H9 (cell line): ENCODE results near the gene ARHGAP27. TPM values are rescaled to one million over a fixed set of nuclear protein-coding genes. Genes with fewer than 3 reads are reported as not detected.

Experiments used
- DNase-seq: peaks from one replicate; pipeline ENCODE4 v3.0.0-alpha.2; 2017
- H2AFZ ChIP-seq: one replicate; pipeline ENCODE4 v1.6.1; 2013; ENCODE audit warnings: mild to moderate bottlenecking, low read length, control low read depth, moderate library complexity
- H2AK5ac ChIP-seq: 2 replicates; pipeline ENCODE4 v1.6.1; 2013; ENCODE audit warnings: low read length, control low read depth, mixed read lengths; ENCODE audit not compliant: insufficient read length
- H2BK120ac ChIP-seq: one replicate; pipeline ENCODE4 v1.6.1; 2013; ENCODE audit warnings: low read depth, mild to moderate bottlenecking, low read length, control low read depth, inconsistent platforms; ENCODE audit not compliant: poor library complexity, severe bottlenecking
- H2BK12ac ChIP-seq: 2 replicates; pipeline ENCODE4 v1.6.1; 2013; ENCODE audit warnings: low read length, control low read depth, mixed read lengths, low read depth; ENCODE audit not compliant: insufficient read length
- H2BK15ac ChIP-seq: 2 replicates; pipeline ENCODE4 v1.6.1; 2013; ENCODE audit warnings: low read depth, low read length, control low read depth
- H2BK20ac ChIP-seq: one replicate; pipeline ENCODE4 v1.6.1; 2013; ENCODE audit warnings: low read depth, mild to moderate bottlenecking, low read length, control low read depth, inconsistent platforms; ENCODE audit not compliant: poor library complexity, severe bottlenecking
- H2BK5ac ChIP-seq: 2 replicates; pipeline ENCODE4 v1.6.1; 2013; ENCODE audit warnings: low read length, control low read depth, mixed read lengths; ENCODE audit not compliant: insufficient read length
- H3K14ac ChIP-seq: 2 replicates; pipeline ENCODE4 v1.6.1; 2013; ENCODE audit warnings: low read length, control low read depth; ENCODE audit not compliant: insufficient read depth
- H3K18ac ChIP-seq: 2 replicates; pipeline ENCODE4 v1.6.1; 2013; ENCODE audit warnings: low read depth, mild to moderate bottlenecking, mixed read lengths, low read length, control low read depth; ENCODE audit not compliant: insufficient read length
- H3K23ac ChIP-seq: 2 replicates; pipeline ENCODE4 v1.6.1; 2013; ENCODE audit warnings: low read length, control low read depth, mixed read lengths, low read depth; ENCODE audit not compliant: insufficient read length
- H3K23me2 ChIP-seq: 2 replicates; pipeline ENCODE4 v1.6.1; 2013; ENCODE audit warnings: low read depth, mild to moderate bottlenecking, mixed read lengths, low read length, control low read depth; ENCODE audit not compliant: insufficient read length, poor library complexity, severe bottlenecking
- H3K27ac ChIP-seq: 2 replicates; pipeline ENCODE4 v1.5.1; 2013; ENCODE audit warnings: low read length, control low read depth, mixed read lengths, low read depth; ENCODE audit not compliant: insufficient read length
- H3K27me3 ChIP-seq: 2 replicates; pipeline ENCODE4 v1.6.1; 2013; ENCODE audit warnings: low read length, control low read depth, inconsistent platforms; ENCODE audit not compliant: insufficient read depth
- H3K4ac ChIP-seq: 2 replicates; pipeline ENCODE4 v1.6.1; 2013; ENCODE audit warnings: low read depth, mild to moderate bottlenecking, control low read depth, inconsistent platforms, low read length, moderate library complexity
- H3K4me1 ChIP-seq: 2 replicates; pipeline ENCODE4 v1.6.1; 2013; ENCODE audit warnings: low read length, control low read depth, inconsistent platforms; ENCODE audit not compliant: insufficient read depth
- H3K4me2 ChIP-seq: 2 replicates; pipeline ENCODE4 v1.6.1; 2013; ENCODE audit warnings: low read length, control low read depth, mixed read lengths; ENCODE audit not compliant: insufficient read length, insufficient read depth
- H3K56ac ChIP-seq: 2 replicates; pipeline ENCODE4 v1.6.1; 2013; ENCODE audit warnings: low read depth, mild to moderate bottlenecking, mixed read lengths, low read length, control low read depth; ENCODE audit not compliant: insufficient read length
- H3K79me1 ChIP-seq: 2 replicates; pipeline ENCODE4 v1.6.1; 2013; ENCODE audit warnings: low read depth, mild to moderate bottlenecking, moderate library complexity, low read length, control low read depth, inconsistent platforms; ENCODE audit not compliant: insufficient read depth, poor library complexity, severe bottlenecking
- H3K79me2 ChIP-seq: 2 replicates; pipeline ENCODE4 v1.6.1; 2013; ENCODE audit warnings: low read length, control low read depth, inconsistent platforms; ENCODE audit not compliant: insufficient read depth
- H3K9ac ChIP-seq: 2 replicates; pipeline ENCODE4 v1.6.1; 2013; ENCODE audit warnings: low read length, control low read depth, mixed read lengths; ENCODE audit not compliant: insufficient read length; ENCODE audit errors: extremely low read depth
- H3K9me3 ChIP-seq: one replicate; pipeline ENCODE4 v1.6.1; 2013; ENCODE audit warnings: low read depth, low read length, inconsistent platforms; ENCODE audit not compliant: control insufficient read depth
- H3T11ph ChIP-seq: one replicate; pipeline ENCODE4 v1.6.1; 2013; ENCODE audit warnings: mild to moderate bottlenecking, low read length, control low read depth, inconsistent platforms
- H4K20me1 ChIP-seq: one replicate; pipeline ENCODE4 v1.6.1; 2013; ENCODE audit not compliant: control insufficient read depth, insufficient read length, insufficient read depth
- H4K5ac ChIP-seq: 2 replicates; pipeline ENCODE4 v1.6.1; 2013; ENCODE audit warnings: low read depth, mild to moderate bottlenecking, mixed read lengths, low read length, control low read depth; ENCODE audit not compliant: insufficient read length
- H4K8ac ChIP-seq: replicated peaks from 2 replicates; pipeline ENCODE4 v1.6.1; 2013; ENCODE audit warnings: low read length, control low read depth, mixed read lengths, low read depth; ENCODE audit not compliant: insufficient read length
- H4K91ac ChIP-seq: 2 replicates; pipeline ENCODE4 v1.6.1; 2013; ENCODE audit warnings: low read depth, mild to moderate bottlenecking, moderate library complexity, mixed read lengths, low read length, control low read depth; ENCODE audit not compliant: insufficient read length
- H3K27ac Mint-ChIP-seq, 3 experiments: 2 replicates in 2 of 3; 3 replicates in 1 of 3; pipeline ENCODE4 v1.8.0; 2020 to 2021; ENCODE audit warnings: mixed read lengths in 3 of 3, mild to moderate bottlenecking in 1 of 3, moderate library complexity in 1 of 3
- H3K27me3 Mint-ChIP-seq: 2 replicates; pipeline ENCODE4 v1.8.0; 2021; ENCODE audit warnings: low read depth, mild to moderate bottlenecking, moderate library complexity, mixed read lengths
- H3K36me3 Mint-ChIP-seq, 3 experiments: 2 replicates in 2 of 3; 3 replicates in 1 of 3; pipeline ENCODE4 v1.8.0; 2020 to 2021; ENCODE audit warnings: low read depth in 3 of 3, mixed read lengths in 3 of 3; ENCODE audit not compliant: insufficient read depth in 1 of 3
- H3K4me1 Mint-ChIP-seq, 2 experiments: 2 replicates each; pipeline ENCODE4 v1.8.0; 2020; ENCODE audit warnings: mixed read lengths in 2 of 2
- H3K4me3 Mint-ChIP-seq, 2 experiments: 2 replicates in 1 of 2; 3 replicates in 1 of 2; pipeline ENCODE4 v1.8.0; 2020 to 2021; ENCODE audit warnings: mild to moderate bottlenecking in 2 of 2, mixed read lengths in 2 of 2, moderate library complexity in 1 of 2
- H3K9me3 Mint-ChIP-seq, 2 experiments: 2 replicates in 1 of 2; 3 replicates in 1 of 2; pipeline ENCODE4 v1.8.0; 2020; ENCODE audit warnings: mild to moderate bottlenecking in 2 of 2, mixed read lengths in 2 of 2, moderate library complexity in 1 of 2
- CTCF ChIP-seq: fragments of 200-600 bp; sonication (generic); conservative IDR thresholded peaks from 3 replicates; pipeline ENCODE4 v1.8.0; 2021; ENCODE audit warnings: antibody characterized with exemption, mild to moderate bottlenecking
- WGBS: extraction: QIAGEN DNeasy Blood & Tissue Kit; methylation state at CpG from one replicate; pipeline ENCODE4 v1.1.7; 2013; ENCODE audit warnings: missing lambda C conversion rate, low lambda C conversion rate, mixed read lengths; ENCODE audit not compliant: insufficient read length; ENCODE audit errors: extremely low coverage; 5-methylcytosine and 5-hydroxymethylcytosine counted together
- total RNA-seq: library from RNA; stranded (reverse); gene quantifications from 2 replicates; pipeline ENCODE4 v1.2.1, GENCODE V29; 2021

The ARHGAP27 gene
- total RNA-seq, 1 experiment from 2014 or later = 9.9 TPM

- H3K14ac ChIP-seq = no peak overlapping the region
- DNase-seq = no peak
- no peaks in the 10 kb centered on the region for H3K9me3 ChIP-seq
- WGBS = no CpG with 5 or more reads among the region's 6 CpGs
- Mint-ChIP-seq H3K9me3 (0 out of 5 replicates have a peak, but pooled peaks cover 2% of the 10 kb centered on the region in 2 experiments), H3K27ac (peak overlapping the region in 2 of 3 experiments; percentile 9 to 70; a peak in 3 of 7 replicates), H3K36me3 (peaks cover 0 to 6% (median 3%) of the 10 kb centered on the region in 3 experiments; a peak in 3 of 7 replicates), H3K27me3 (peaks cover 37% of the 10 kb centered on the region), H3K4me1 (peaks cover 25 to 33% of the 10 kb centered on the region in 2 experiments), H3K4me3 (peak overlapping the region; percentile 49 to 69)
- H3K79me1 ChIP-seq = no peaks in the 10 kb centered on the region
- no peak overlapping the region for H2BK12ac ChIP-seq
- no peak overlapping the region for H4K5ac ChIP-seq
- H2BK120ac ChIP-seq = no peak overlapping the region
- no peak overlapping the region for H4K8ac ChIP-seq
- no peak overlapping the region for H3K4ac ChIP-seq
- H3K23ac ChIP-seq = no peak overlapping the region
- H3T11ph ChIP-seq = no peak overlapping the region
- H3K27me3 ChIP-seq = peaks cover 11% of the 10 kb centered on the region; the same call in 1 of the 2 replicates
- no peak overlapping the region for H3K56ac ChIP-seq
- no peak overlapping the region for H3K18ac ChIP-seq
- no peak overlapping the region for H4K91ac ChIP-seq
- H2AK5ac ChIP-seq = no peak overlapping the region
- no peak for TF ChIP-seq CTCF
- H4K20me1 ChIP-seq = peaks cover 4% of the 10 kb centered on the region
- H2AFZ ChIP-seq = no peak overlapping the region
- no peak overlapping the region for H2BK20ac ChIP-seq
- peak overlapping the region; percentile 53 for H3K4me2 ChIP-seq
- H3K4me1 ChIP-seq = no peaks in the 10 kb centered on the region
- no peak overlapping the region for H3K9ac ChIP-seq
- no peak overlapping the region for H3K27ac ChIP-seq
- no peaks in the 10 kb centered on the region for H3K79me2 ChIP-seq
- peaks cover 5% of the 10 kb centered on the region for H3K23me2 ChIP-seq
- no peak overlapping the region for H2BK5ac ChIP-seq
- H2BK15ac ChIP-seq = no peak overlapping the region
Measured at GRCh38 chr17:45424769-45425124, 7.9 kb downstream of the ARHGAP27 start.
